T-cell (primary cell): ENCODE data around the gene APBB2. TPM values are rescaled to one million over a fixed set of nuclear protein-coding genes. Genes with fewer than 3 reads are reported as not detected.
A peak's percentile ranks its signal among the peaks of the same experiment; 100 is the strongest.

Source experiments
- ATAC-seq, 4 experiments: fragments of 200-7000 bp in 3 of 4; fragments of 150-1000 bp in 1 of 4; cut with Tn5 transposase; replicated peaks in 1 of 4; 1 replicate in 3 of 4; 2 replicates in 1 of 4; pipeline ENCODE4 v1.10.0; 2021; ENCODE audit warnings: moderate library complexity in 3 of 4, mild to moderate bottlenecking in 2 of 4, moderate number of reproducible peaks in 1 of 4
- CTCF ChIA-PET, 2 donors: fragments of 300-600 bp; sonication (Branson Sonifier 250); formaldehyde crosslinking; loops; one replicate each; lab custom pipeline; 2022; ENCODE audit warnings: antibody characterized with exemption in 2 of 2; lab: Charles Lee
- POLR2A ChIA-PET, 2 donors: fragments of 300-600 bp; sonication (Branson Sonifier 250); formaldehyde crosslinking; loops; one replicate each; lab custom pipeline; 2022; ENCODE audit warnings: antibody characterized with exemption in 2 of 2; lab: Charles Lee
- DNase-seq, 35 experiments: peaks; one replicate each; pipeline versions ENCODE4 v3.0.0 to v3.0.0-alpha.2; 2013 to 2023
- H3K27ac ChIP-seq: one replicate; pipeline ENCODE4 v1.5.1; 2013; ENCODE audit warnings: low read length
- H3K27me3 ChIP-seq, 2 experiments: replicated peaks in 1 of 2; 1 replicate in 1 of 2; 2 replicates in 1 of 2; pipeline versions ENCODE4 v1.6.1 to v1.7.0; 2013; ENCODE audit warnings: low read length in 1 of 2, mixed read lengths in 1 of 2; ENCODE audit not compliant: control insufficient read depth in 2 of 2, insufficient read depth in 2 of 2; ENCODE audit errors: extremely low read depth in 1 of 2
- H3K36me3 ChIP-seq, 2 donors: 1 replicate in 1 of 2; 2 replicates in 1 of 2; pipeline versions ENCODE4 v1.6.1 to v1.7.0; 2013; ENCODE audit warnings: low read length in 1 of 2; ENCODE audit not compliant: control insufficient read depth in 2 of 2, insufficient read depth in 1 of 2; ENCODE audit errors: extremely low read depth in 1 of 2
- H3K4me1 ChIP-seq, 2 experiments: 1 replicate in 1 of 2; 2 replicates in 1 of 2; pipeline versions ENCODE4 v1.6.1 to v1.7.0; 2013; ENCODE audit warnings: low read length in 2 of 2, mixed read lengths in 1 of 2; ENCODE audit not compliant: insufficient read depth in 2 of 2, control insufficient read depth in 1 of 2; ENCODE audit errors: extremely low read depth in 1 of 2
- H3K4me3 ChIP-seq, 2 donors: 1 replicate in 1 of 2; 2 replicates in 1 of 2; pipeline versions ENCODE4 v1.5.1 to v1.7.0; 2013; ENCODE audit warnings: mild to moderate bottlenecking in 2 of 2, low read length in 1 of 2, moderate library complexity in 1 of 2; ENCODE audit not compliant: control insufficient read depth in 1 of 2; ENCODE audit errors: extremely low read depth in 1 of 2
- H3K9me3 ChIP-seq: 2 replicates; pipeline ENCODE4 v1.7.0; 2013
- H3K27ac Mint-ChIP-seq, 2 donors: one replicate each; pipeline ENCODE4 v1.8.0; 2020 to 2021; ENCODE audit warnings: mild to moderate bottlenecking in 2 of 2, mixed read lengths in 2 of 2
- H3K27me3 Mint-ChIP-seq, 2 donors: one replicate each; pipeline ENCODE4 v1.8.0; 2021 to 2022; ENCODE audit warnings: mixed read lengths in 2 of 2
- H3K36me3 Mint-ChIP-seq: one replicate; pipeline ENCODE4 v1.8.0; 2021; ENCODE audit warnings: mixed read lengths
- H3K4me1 Mint-ChIP-seq, 3 donors: one replicate each; pipeline ENCODE4 v1.8.0; 2020 to 2022; ENCODE audit warnings: mixed read lengths in 3 of 3, mild to moderate bottlenecking in 1 of 3
- H3K4me3 Mint-ChIP-seq, 3 donors: one replicate each; pipeline ENCODE4 v1.8.0; 2020 to 2022; ENCODE audit warnings: mild to moderate bottlenecking in 3 of 3, mixed read lengths in 3 of 3, moderate library complexity in 3 of 3
- H3K9me3 Mint-ChIP-seq, 3 donors: one replicate each; pipeline ENCODE4 v1.8.0; 2020 to 2022; ENCODE audit warnings: mixed read lengths in 3 of 3
- WGBS: methylation state at CpG from one replicate; pipeline ENCODE4 v1.1.5; 2013; ENCODE audit warnings: missing lambda C conversion rate; ENCODE audit not compliant: insufficient coverage; 5-methylcytosine and 5-hydroxymethylcytosine counted together
- total RNA-seq, 35 experiments: library from RNA in 6 of 35; stranded (reverse) in 6 of 35; fragments of 120-200 nt in 1 of 35; gene quantifications; one replicate each; pipeline versions ENCODE4 v1.2.1 to v1.2.4 and lab custom pipeline; 2013 to 2026

The APBB2 gene
- total RNA-seq, 5 donors from 2014 or later (not counting 1 experiment from before 2014, with no cell fraction given) = 0.23 to 1.6 (median 0.70) TPM

DNA sequence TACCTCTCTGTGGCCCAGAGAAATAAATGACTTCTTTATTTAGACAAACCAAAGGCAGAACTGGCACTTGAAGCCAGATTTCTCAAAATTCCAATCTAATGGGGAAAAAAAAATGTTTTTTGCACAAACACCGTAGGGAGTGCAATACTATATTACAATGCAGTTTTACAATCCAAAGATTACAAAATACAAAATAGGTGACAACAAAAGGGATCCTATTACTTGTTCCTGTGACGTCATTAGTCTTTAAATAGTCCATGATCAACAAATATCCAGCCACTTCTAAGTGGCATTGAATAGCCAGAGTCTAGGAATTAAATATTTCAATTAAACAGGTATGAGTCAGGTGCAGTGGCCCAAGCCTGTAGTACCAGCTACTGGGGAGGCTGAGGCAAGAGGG lies 3.0 kb upstream of the APBB2 start:
- H3K4me1 Mint-ChIP-seq = peaks cover 13 to 30% (median 25%) of the 10 kb centered on the region in 3 donors

DNA sequence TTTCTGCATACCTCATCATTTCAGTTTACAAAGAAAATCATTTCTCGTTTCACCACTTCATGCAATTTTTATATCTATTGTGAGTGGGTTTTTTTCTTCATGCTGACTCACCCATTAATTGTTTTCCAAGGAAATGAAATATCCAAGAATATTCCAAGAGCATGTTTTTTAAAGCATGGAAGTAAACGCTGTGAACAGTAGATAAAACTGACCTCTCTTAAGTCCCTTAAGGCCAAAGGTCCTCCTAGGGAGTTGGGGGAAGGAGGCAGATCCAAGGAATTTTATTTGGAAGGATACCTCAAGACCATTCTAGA lies 2.6 kb upstream of the APBB2 start:
- H3K9me3 Mint-ChIP-seq = no peaks in the 10 kb centered on the region
- ChIA-PET POLR2A (no interaction called here), CTCF (no interaction called here)
- H3K27ac ChIP-seq = no peak overlapping the region
- ATAC-seq (no peak), DNase-seq (no peak)
- peaks cover 13 to 30% (median 25%) of the 10 kb centered on the region in 3 donors for H3K4me1 Mint-ChIP-seq
- peaks cover 62 to 64% of the 10 kb centered on the region in 2 donors for H3K27me3 Mint-ChIP-seq
- H3K27me3 ChIP-seq = peaks cover 19 to 46% of the 10 kb centered on the region in 2 experiments
- H3K4me3 Mint-ChIP-seq = peak overlapping the region; percentile 59 to 74 (median 69)
- H3K36me3 ChIP-seq = no peaks in the 10 kb centered on the region
- H3K4me3 ChIP-seq = no peak overlapping the region
- peaks cover 4 to 23% of the 10 kb centered on the region in 2 experiments for H3K4me1 ChIP-seq
- no CpG with 5 or more reads among the region's 2 CpGs for WGBS
- no peaks in the 10 kb centered on the region for H3K36me3 Mint-ChIP-seq
- H3K27ac Mint-ChIP-seq = no peak overlapping the region
- no peaks in the 10 kb centered on the region for H3K9me3 ChIP-seq

More for the DNA sequence above, 3.0 kb upstream of the APBB2 start:
- H3K4me1 ChIP-seq = peaks cover 4 to 23% of the 10 kb centered on the region in 2 experiments
- POLR2A ChIA-PET = no interaction called here
- H3K27ac ChIP-seq = no peak overlapping the region
- no peaks in the 10 kb centered on the region for H3K9me3 ChIP-seq
- H3K27me3 Mint-ChIP-seq = peaks cover 58 to 60% of the 10 kb centered on the region in 2 donors
- H3K4me3 Mint-ChIP-seq = peak overlapping the region in 1 of 3 donors; percentile 69
- ATAC-seq (no peak), DNase-seq (no peak)
- no peaks in the 10 kb centered on the region for H3K36me3 ChIP-seq
- H3K9me3 Mint-ChIP-seq = no peaks in the 10 kb centered on the region
- no CpG with 5 or more reads among the region's 2 CpGs for WGBS
- H3K27me3 ChIP-seq = peaks cover 15 to 44% of the 10 kb centered on the region in 2 experiments
- no peak overlapping the region for H3K27ac Mint-ChIP-seq
- H3K4me3 ChIP-seq = no peak overlapping the region
- CTCF ChIA-PET = no interaction called here
- no peaks in the 10 kb centered on the region for H3K36me3 Mint-ChIP-seq

DNA sequence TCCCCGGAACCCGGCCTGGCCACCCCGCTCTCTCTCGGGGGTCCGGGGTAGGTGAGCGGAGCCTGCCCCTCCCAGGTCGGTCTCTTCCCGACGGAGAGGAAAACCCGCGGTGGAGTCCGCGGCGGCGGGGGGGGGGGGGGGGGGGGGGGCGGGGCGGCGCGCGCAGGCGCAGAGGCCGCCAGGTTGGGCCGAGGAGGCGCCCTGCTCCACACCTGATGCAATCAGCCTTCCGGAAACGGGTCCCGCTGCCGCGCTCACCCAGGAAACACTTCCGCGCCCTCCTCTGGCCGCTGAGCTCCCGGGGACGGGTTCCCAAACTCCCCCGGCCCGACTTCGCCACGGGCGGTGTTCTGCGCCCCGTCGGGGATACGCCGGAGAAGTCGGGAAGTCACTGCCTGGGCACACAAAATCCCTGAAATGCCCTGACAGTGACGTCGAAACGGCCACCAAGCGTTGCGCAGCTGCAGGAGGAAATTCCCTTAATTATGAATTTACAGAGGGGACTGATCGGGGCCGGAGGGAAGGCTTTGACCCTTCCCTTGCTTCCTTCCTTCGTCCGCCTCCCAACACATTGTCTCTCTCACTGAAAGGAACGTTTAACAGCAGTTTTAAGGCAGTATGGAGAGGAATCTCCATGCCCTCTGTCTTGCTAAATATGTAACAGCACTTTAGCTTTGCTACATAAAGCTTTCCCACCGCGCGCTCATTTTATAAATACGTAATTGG lies 2.1 kb upstream of the APBB2 start:
- Mint-ChIP-seq H3K36me3 (no peaks in the 10 kb centered on the region), H3K27ac (no peak overlapping the region), H3K4me3 (peak overlapping the region; percentile 67 to 74 (median 69)), H3K9me3 (no peaks in the 10 kb centered on the region), H3K4me1 (peaks cover 13 to 30% (median 25%) of the 10 kb centered on the region in 3 donors), H3K27me3 (peaks cover 67 to 68% of the 10 kb centered on the region in 2 donors)
- Histone ChIP-seq H3K27ac (no peak overlapping the region), H3K9me3 (no peaks in the 10 kb centered on the region), H3K36me3 (no peaks in the 10 kb centered on the region), H3K4me1 (peaks cover 4 to 23% of the 10 kb centered on the region in 2 experiments), H3K4me3 (peak overlapping the region; percentile 41 to 49), H3K27me3 (peaks cover 23 to 46% of the 10 kb centered on the region in 2 experiments)
- ChIA-PET CTCF (interaction anchor here (0.5 to 0.6 kb wide), 3 partner anchors 25 to 1596 kb away, joined by 4 to 6 read pairs (median 4); no protein-coding TSS in a partner anchor), POLR2A (no interaction called here)
- DNase-seq (peak in 16 of 35 experiments; percentile 2 to 54 (median 14)), ATAC-seq (peak; percentile 51 to 66 (median 58))
- 2% methylated on average over 24 of the region's 59 CpGs for WGBS

DNA sequence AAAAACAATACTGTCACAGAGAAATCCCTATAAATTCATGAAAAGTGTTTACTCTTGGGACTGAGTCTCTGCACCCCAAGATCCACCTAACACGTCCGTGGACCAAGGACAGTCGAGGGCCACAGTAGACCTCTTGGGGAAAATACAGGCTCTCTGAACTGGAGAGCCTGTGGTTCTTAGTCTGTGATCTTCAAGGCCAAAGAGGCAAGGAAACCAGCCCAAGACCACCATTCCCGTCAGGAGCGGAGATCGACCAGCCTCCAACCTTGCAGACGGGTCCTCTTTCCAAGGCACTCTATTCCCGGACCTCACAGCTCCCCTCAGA lies 1.6 kb upstream of the APBB2 start:
- Histone ChIP-seq H3K27ac (no peak overlapping the region), H3K27me3 (peaks cover 23 to 42% of the 10 kb centered on the region in 2 experiments), H3K9me3 (no peaks in the 10 kb centered on the region), H3K4me3 (peak overlapping the region in 1 of 2 donors; percentile 46), H3K36me3 (no peaks in the 10 kb centered on the region), H3K4me1 (peaks cover 4 to 23% of the 10 kb centered on the region in 2 experiments)
- Mint-ChIP-seq H3K36me3 (no peaks in the 10 kb centered on the region), H3K27ac (no peak overlapping the region), H3K4me3 (peak overlapping the region; percentile 67 to 72 (median 69)), H3K4me1 (peaks cover 13 to 30% (median 25%) of the 10 kb centered on the region in 3 donors), H3K9me3 (no peaks in the 10 kb centered on the region), H3K27me3 (peaks cover 63 to 65% of the 10 kb centered on the region in 2 donors)
- ChIA-PET POLR2A (no interaction called here), CTCF (interaction anchor here in 1 of 2 donors (0.5 to 0.6 kb wide), 2 partner anchors 25 to 264 kb away, joined by 4 to 6 read pairs; no protein-coding TSS in a partner anchor)
- WGBS = 36% methylated on average over 7 of the region's 8 CpGs
- DNase-seq (no peak), ATAC-seq (no peak)

DNA sequence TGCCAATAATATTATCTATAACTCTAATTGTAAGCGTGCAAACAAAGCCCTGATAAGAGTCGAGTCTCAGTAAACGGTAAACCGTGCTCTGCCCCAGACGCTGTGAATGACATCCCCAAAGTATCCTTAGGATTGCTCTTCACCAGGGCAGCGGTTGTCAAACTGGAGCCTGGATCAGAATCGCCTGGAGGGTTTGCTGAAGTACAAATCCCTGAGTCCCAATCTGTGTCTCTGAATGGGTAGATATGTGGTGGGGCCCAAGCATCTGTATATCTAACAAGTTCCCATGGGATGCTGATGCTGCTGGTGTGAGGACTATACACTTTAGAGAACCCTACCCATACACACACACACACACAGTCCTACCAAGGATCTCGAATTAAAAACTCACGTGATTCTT lies 813 bp upstream of the APBB2 start:
- Mint-ChIP-seq H3K4me1 (peaks cover 13 to 30% (median 25%) of the 10 kb centered on the region in 3 donors), H3K27ac (no peak overlapping the region)
- H3K27me3 ChIP-seq = peaks cover 23 to 40% of the 10 kb centered on the region in 2 experiments

DNA sequence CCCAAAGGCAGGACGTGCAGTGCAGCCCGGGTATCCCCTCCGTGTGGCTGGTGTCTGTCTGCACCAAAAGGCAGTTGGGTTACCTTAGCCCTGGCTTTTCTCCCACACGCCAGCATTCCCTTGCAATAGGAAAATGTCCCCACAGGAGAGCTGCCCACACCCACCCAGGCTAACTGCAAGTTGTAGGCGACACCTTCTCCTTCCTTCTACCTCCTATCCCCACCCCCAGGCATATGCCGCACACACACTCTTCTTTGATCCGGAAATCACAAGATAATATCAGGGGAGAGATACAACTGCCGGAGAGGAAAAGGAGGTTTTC lies 444 bp upstream of the APBB2 start:
- Histone ChIP-seq H3K36me3 (no peaks in the 10 kb centered on the region), H3K27me3 (peaks cover 26 to 43% of the 10 kb centered on the region in 2 experiments), H3K9me3 (no peaks in the 10 kb centered on the region), H3K4me3 (peak overlapping the region in 1 of 2 donors; percentile 26), H3K27ac (no peak overlapping the region), H3K4me1 (peaks cover 4 to 23% of the 10 kb centered on the region in 2 experiments)
- DNase-seq (no peak), ATAC-seq (no peak)
- Mint-ChIP-seq H3K36me3 (no peaks in the 10 kb centered on the region), H3K4me1 (peaks cover 13 to 30% (median 25%) of the 10 kb centered on the region in 3 donors), H3K9me3 (no peaks in the 10 kb centered on the region), H3K4me3 (peak overlapping the region; percentile 29 to 69 (median 37)), H3K27me3 (peaks cover 53 to 59% of the 10 kb centered on the region in 2 donors), H3K27ac (no peak overlapping the region)
- ChIA-PET POLR2A (no interaction called here), CTCF (no interaction called here)
- 15% methylated on average over 4 of the region's 8 CpGs for WGBS

More for the DNA sequence above, 813 bp upstream of the APBB2 start:
- no peak for ATAC-seq
- ChIA-PET CTCF (no interaction called here), POLR2A (no interaction called here)
- DNase-seq = no peak
- no peaks in the 10 kb centered on the region for H3K9me3 ChIP-seq
- H3K36me3 ChIP-seq = no peaks in the 10 kb centered on the region
- H3K4me3 Mint-ChIP-seq = peak overlapping the region; percentile 37 to 72 (median 69)
- peaks cover 4 to 23% of the 10 kb centered on the region in 2 experiments for H3K4me1 ChIP-seq
- H3K9me3 Mint-ChIP-seq = no peaks in the 10 kb centered on the region
- no peak overlapping the region for H3K27ac ChIP-seq
- H3K27me3 Mint-ChIP-seq = peaks cover 57 to 62% of the 10 kb centered on the region in 2 donors
- H3K4me3 ChIP-seq = no peak overlapping the region
- no peaks in the 10 kb centered on the region for H3K36me3 Mint-ChIP-seq
- 38% methylated on average over 4 of the region's 9 CpGs for WGBS
